Activated naive CD8-positive, alpha-beta T cell (primary cell): ENCODE measurements around the gene FILIP1L.
A peak's percentile ranks its signal among the peaks of the same experiment; 100 is the strongest.

Experiments
- H3K27ac Mint-ChIP-seq: one replicate; pipeline ENCODE4 v1.8.0; 2021; ENCODE audit warnings: mixed read lengths
- H3K27me3 Mint-ChIP-seq: one replicate; pipeline ENCODE4 v1.8.0; 2021; ENCODE audit warnings: mixed read lengths
- H3K36me3 Mint-ChIP-seq: one replicate; pipeline ENCODE4 v1.8.0; 2021; ENCODE audit warnings: mixed read lengths
- H3K4me1 Mint-ChIP-seq: one replicate; pipeline ENCODE4 v1.8.0; 2021; ENCODE audit warnings: low read depth, mixed read lengths
- H3K4me3 Mint-ChIP-seq: one replicate; pipeline ENCODE4 v1.8.0; 2021; ENCODE audit warnings: mild to moderate bottlenecking, mixed read lengths
- H3K9me3 Mint-ChIP-seq: one replicate; pipeline ENCODE4 v1.8.0; 2021; ENCODE audit warnings: low read depth, mixed read lengths

The FILIP1L gene

GRCh38 chr3:99839613-99840012, 274.7 kb downstream of the FILIP1L start:
- H3K27me3 Mint-ChIP-seq = no peaks in the 10 kb centered on the region
- H3K27ac Mint-ChIP-seq = peak overlapping the region; percentile 2
- H3K36me3 Mint-ChIP-seq = no peaks in the 10 kb centered on the region
- H3K4me3 Mint-ChIP-seq = no peak overlapping the region
- H3K9me3 Mint-ChIP-seq = no peaks in the 10 kb centered on the region
- peaks cover 5% of the 10 kb centered on the region for H3K4me1 Mint-ChIP-seq

- Mint-ChIP-seq H3K9me3 (no peaks in the 10 kb centered on the region), H3K4me1 (peaks cover 3% of the 10 kb centered on the region), H3K4me3 (no peak overlapping the region), H3K27ac (no peak overlapping the region), H3K27me3 (no peaks in the 10 kb centered on the region), H3K36me3 (no peaks in the 10 kb centered on the region)
These were observed 275.5 kb downstream of the FILIP1L start for GRCh38 chr3:99838755-99839154.

GRCh38 chr3:99837715-99838114, 276.6 kb downstream of the FILIP1L start:
- Mint-ChIP-seq H3K36me3 (no peaks in the 10 kb centered on the region), H3K9me3 (no peaks in the 10 kb centered on the region), H3K4me3 (no peak overlapping the region), H3K4me1 (peaks cover 8% of the 10 kb centered on the region), H3K27me3 (no peaks in the 10 kb centered on the region), H3K27ac (no peak overlapping the region)

GRCh38 chr3:99836681-99837080, 277.6 kb downstream of the FILIP1L start:
- peaks cover 11% of the 10 kb centered on the region for H3K4me1 Mint-ChIP-seq
- no peaks in the 10 kb centered on the region for H3K9me3 Mint-ChIP-seq
- no peak overlapping the region for H3K4me3 Mint-ChIP-seq
- no peaks in the 10 kb centered on the region for H3K27me3 Mint-ChIP-seq
- H3K36me3 Mint-ChIP-seq = no peaks in the 10 kb centered on the region
- H3K27ac Mint-ChIP-seq = no peak overlapping the region

GRCh38 chr3:99834211-99834957, 279.9 kb downstream of the FILIP1L start:
- Mint-ChIP-seq H3K36me3 (no peaks in the 10 kb centered on the region), H3K27me3 (no peaks in the 10 kb centered on the region), H3K9me3 (no peaks in the 10 kb centered on the region), H3K27ac (no peak overlapping the region), H3K4me3 (no peak overlapping the region), H3K4me1 (peaks cover 10% of the 10 kb centered on the region)

- Mint-ChIP-seq H3K4me1 (peaks cover 10% of the 10 kb centered on the region), H3K9me3 (no peaks in the 10 kb centered on the region), H3K27ac (no peak overlapping the region), H3K36me3 (no peaks in the 10 kb centered on the region), H3K27me3 (no peaks in the 10 kb centered on the region), H3K4me3 (no peak overlapping the region)
These were observed 280.6 kb downstream of the FILIP1L start for GRCh38 chr3:99833617-99834205.

- Mint-ChIP-seq H3K36me3 (no peaks in the 10 kb centered on the region), H3K27me3 (no peaks in the 10 kb centered on the region), H3K27ac (no peak overlapping the region), H3K9me3 (no peaks in the 10 kb centered on the region), H3K4me3 (no peak overlapping the region), H3K4me1 (peaks cover 17% of the 10 kb centered on the region)
These were observed 284.5 kb downstream of the FILIP1L start for GRCh38 chr3:99829844-99830243.

- Mint-ChIP-seq H3K4me3 (no peak overlapping the region), H3K27me3 (no peaks in the 10 kb centered on the region), H3K36me3 (peaks cover 9% of the 10 kb centered on the region), H3K4me1 (peaks cover 33% of the 10 kb centered on the region), H3K9me3 (no peaks in the 10 kb centered on the region), H3K27ac (peak overlapping the region; percentile 54)
These were observed 289.2 kb downstream of the FILIP1L start for GRCh38 chr3:99825004-99825640.

- H3K4me1 Mint-ChIP-seq = peaks cover 42% of the 10 kb centered on the region
- no peaks in the 10 kb centered on the region for H3K27me3 Mint-ChIP-seq
- H3K4me3 Mint-ChIP-seq = no peak overlapping the region
- peaks cover 13% of the 10 kb centered on the region for H3K36me3 Mint-ChIP-seq
- H3K27ac Mint-ChIP-seq = peak overlapping the region; percentile 18
- H3K9me3 Mint-ChIP-seq = no peaks in the 10 kb centered on the region
These were observed 290.3 kb downstream of the FILIP1L start for GRCh38 chr3:99823723-99824711.

GRCh38 chr3:99818818-99819217, 295.5 kb downstream of the FILIP1L start:
- peaks cover 49% of the 10 kb centered on the region for H3K4me1 Mint-ChIP-seq
- H3K9me3 Mint-ChIP-seq = no peaks in the 10 kb centered on the region
- H3K4me3 Mint-ChIP-seq = peak overlapping the region; percentile 96
- H3K27me3 Mint-ChIP-seq = no peaks in the 10 kb centered on the region
- peak overlapping the region; percentile 99 for H3K27ac Mint-ChIP-seq
- H3K36me3 Mint-ChIP-seq = peaks cover 13% of the 10 kb centered on the region

GRCh38 chr3:99817437-99818240, 296.7 kb downstream of the FILIP1L start, which contains the start of gene CMSS1:
CMSS1 (plus strand) TSS chr3:99817862.
- no peaks in the 10 kb centered on the region for H3K9me3 Mint-ChIP-seq

GRCh38 chr3:99817047-99817436, 297.3 kb downstream of the FILIP1L start:
- no peaks in the 10 kb centered on the region for H3K27me3 Mint-ChIP-seq
- peak overlapping the region; percentile 96 for H3K4me3 Mint-ChIP-seq
- peaks cover 41% of the 10 kb centered on the region for H3K4me1 Mint-ChIP-seq
- peak overlapping the region; percentile 99 for H3K27ac Mint-ChIP-seq
- H3K9me3 Mint-ChIP-seq = no peaks in the 10 kb centered on the region
- H3K36me3 Mint-ChIP-seq = peaks cover 10% of the 10 kb centered on the region

More at GRCh38 chr3:99817437-99818240, 296.7 kb downstream of the FILIP1L start, which contains the start of gene CMSS1:
- Mint-ChIP-seq H3K36me3 (peaks cover 10% of the 10 kb centered on the region), H3K4me1 (peaks cover 43% of the 10 kb centered on the region), H3K27ac (peak within 1 kb of the TSS; percentile 99), H3K4me3 (peak within 1 kb of the TSS; percentile 96), H3K27me3 (no peaks in the 10 kb centered on the region)

- Mint-ChIP-seq H3K4me3 (no peak overlapping the region), H3K27ac (no peak overlapping the region), H3K36me3 (peaks cover 5% of the 10 kb centered on the region), H3K4me1 (no peaks in the 10 kb centered on the region), H3K9me3 (peaks cover 6% of the 10 kb centered on the region), H3K27me3 (no peaks in the 10 kb centered on the region)
These were observed 303.9 kb downstream of the FILIP1L start for GRCh38 chr3:99810403-99810802.

GRCh38 chr3:99809565-99809964, 304.7 kb downstream of the FILIP1L start:
- H3K4me1 Mint-ChIP-seq = no peaks in the 10 kb centered on the region
- H3K27me3 Mint-ChIP-seq = no peaks in the 10 kb centered on the region
- no peak overlapping the region for H3K27ac Mint-ChIP-seq
- no peak overlapping the region for H3K4me3 Mint-ChIP-seq
- peaks cover 6% of the 10 kb centered on the region for H3K9me3 Mint-ChIP-seq
- H3K36me3 Mint-ChIP-seq = peaks cover 6% of the 10 kb centered on the region
